ENCODE measurements around the gene LATS2.

LATS2 gene

GRCh38 chr13:21046203-21046602 is 15.2 kb downstream of the LATS2 start:
- no peak for DNase-seq

- no peak for DNase-seq
Measured at GRCh38 chr13:21045100-21045499, 16.3 kb downstream of the LATS2 start.

DNA sequence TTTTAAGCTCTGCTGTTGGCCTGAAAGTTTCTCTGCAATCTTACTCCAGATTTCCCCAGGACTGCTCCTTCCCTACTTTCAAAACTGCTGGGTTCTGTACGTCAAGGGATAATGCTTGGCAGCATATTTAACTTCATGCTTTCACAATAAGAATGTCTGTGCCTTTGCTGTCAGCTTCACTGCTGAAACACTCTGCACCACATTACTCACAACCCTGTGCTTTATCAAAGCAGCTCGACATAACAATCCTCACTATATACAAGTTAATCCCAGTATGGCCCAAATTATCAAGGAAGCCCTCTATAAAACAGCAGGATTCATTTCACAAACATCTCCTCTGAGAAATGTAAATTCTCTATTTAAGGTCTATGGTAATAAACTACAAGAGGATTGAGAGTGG is 17.5 kb downstream of the LATS2 start:
- DNase-seq = no peak

- no peak for DNase-seq
Measured at GRCh38 chr13:21040120-21040826, 21.1 kb downstream of the LATS2 start.

DNA sequence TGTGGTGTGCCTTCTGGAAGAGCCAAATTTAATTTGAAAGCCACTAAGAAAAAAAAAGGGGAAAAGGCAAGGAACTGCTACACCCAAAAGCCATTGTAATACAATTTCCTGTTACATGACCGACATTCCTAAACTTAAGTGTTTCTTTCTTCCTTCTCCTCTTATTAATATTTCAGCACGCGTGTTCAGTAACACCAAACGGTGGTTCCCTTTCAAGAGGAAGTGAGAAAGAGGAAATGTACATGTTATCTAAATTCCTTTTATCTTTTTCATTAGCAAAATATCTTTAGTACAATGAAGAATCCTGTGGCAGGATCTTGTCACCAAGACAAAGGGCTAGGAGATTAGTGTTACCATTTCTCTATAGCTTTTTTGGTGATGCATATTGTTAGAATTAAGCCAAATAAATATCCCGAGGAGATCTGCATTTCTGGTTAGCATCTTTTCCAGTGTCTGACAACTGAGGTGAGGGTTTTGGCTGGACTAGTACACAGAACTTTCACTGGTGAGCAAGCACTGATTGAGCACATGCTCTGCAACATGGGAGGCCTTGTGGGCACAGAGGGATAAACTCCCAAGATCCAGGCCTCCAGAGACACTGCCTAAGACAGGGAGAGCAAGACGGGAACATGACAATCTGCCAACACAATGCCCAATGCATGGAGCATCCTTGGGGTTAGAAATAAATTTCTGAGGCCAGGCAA is 22.1 kb downstream of the LATS2 start:
- DNase-seq = no peak

GRCh38 chr13:21037656-21038055 is 23.7 kb downstream of the LATS2 start:
- DNase-seq = no peak

DNA sequence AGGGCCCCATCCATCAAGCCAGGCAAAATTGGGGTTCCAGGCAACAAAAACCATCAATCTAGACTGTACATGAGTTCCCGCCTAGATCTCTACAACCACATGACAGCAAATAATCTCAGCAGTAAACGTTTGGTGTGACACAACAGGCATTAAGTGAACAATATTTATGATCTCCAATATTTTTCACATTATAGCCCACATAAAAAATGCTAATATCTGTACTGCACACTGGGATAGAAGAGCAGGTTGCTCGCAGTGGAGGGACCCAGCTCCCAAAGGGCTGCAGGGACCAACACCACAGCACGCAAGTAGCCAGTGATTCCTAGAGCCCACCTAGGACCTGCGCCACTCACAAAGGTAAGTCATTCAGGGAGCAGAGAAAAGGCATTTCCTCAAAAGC is 25.9 kb downstream of the LATS2 start:
- DNase-seq = no peak

DNA sequence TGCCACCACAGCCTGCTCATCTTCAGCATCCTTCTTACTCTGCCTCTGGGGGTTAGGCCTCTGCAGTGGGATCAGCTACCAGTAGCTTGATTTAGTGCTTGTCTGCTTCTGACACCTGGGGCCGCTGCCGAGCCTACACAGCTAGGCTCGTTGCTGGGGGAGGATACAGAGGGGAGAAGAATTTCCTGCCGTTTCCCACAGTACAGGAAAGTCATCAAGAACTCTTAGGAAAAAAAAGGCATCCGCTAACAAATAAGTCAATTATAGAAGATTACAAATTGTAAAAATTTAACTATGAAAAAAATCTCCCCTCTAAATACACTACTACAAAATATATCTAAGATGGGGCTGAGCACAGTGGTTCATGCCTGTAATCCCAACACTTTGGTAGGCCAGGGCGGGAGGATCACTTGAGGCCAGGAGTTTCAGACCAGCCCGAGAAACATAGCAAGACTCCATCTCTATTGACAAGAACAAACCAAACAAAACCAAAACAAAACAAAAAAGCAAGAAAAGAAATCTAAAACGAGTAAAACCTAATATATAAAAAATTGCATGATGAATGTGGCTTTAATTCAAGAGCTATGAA is 26.7 kb downstream of the LATS2 start:
- DNase-seq = no peak

- no peak for DNase-seq
Measured at GRCh38 chr13:21033856-21034602, 27.4 kb downstream of the LATS2 start.

DNA sequence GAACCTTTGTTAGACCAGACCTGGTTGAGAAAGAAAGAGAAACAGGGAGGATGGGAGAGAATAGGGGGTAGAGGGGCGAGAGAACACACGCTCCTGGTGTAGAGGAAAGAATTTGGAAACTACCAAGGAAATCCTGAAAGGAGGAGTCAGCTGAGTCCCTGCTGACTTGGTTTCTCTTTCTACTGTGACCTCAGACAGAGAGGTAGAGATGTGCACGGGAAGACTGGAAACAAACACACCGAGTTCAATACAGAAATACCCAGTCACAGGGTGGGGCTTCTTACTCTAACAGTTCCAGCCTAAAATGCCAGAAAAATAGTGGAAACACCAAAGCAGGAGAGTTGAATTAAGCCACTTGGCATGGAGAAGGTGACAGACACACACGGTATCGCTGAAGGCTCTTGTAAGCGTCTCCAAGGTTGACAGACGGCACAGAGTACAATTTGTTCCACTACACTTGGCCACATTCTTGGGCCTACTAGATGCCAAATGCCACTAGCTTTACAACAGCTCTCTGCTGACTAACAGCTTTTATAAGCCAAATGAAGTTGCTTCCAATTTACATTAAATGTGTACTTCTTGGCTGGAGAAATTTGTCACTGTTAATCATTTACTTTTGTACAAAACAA is 28.1 kb downstream of the LATS2 start:
- no peak for DNase-seq

DNA sequence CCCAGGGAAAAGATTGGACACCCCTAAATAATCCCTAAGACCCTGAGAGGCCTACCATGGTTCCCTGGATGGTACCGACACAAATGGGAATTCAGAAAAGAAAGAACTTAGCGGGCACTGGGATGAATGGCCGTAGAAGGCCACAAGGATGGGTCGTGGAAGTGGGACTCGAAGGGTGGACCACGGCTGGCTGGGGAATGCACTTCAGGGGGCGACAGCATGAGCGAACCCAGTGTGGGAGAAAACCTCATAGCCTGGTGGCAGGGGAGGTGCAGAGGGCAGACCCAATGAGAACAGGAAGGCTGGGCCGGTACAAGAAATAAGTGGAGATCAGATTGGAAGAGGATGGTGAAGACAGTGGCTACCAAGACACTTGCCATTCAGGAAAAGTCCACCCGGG is 28.7 kb downstream of the LATS2 start:
- DNase-seq = no peak

DNA sequence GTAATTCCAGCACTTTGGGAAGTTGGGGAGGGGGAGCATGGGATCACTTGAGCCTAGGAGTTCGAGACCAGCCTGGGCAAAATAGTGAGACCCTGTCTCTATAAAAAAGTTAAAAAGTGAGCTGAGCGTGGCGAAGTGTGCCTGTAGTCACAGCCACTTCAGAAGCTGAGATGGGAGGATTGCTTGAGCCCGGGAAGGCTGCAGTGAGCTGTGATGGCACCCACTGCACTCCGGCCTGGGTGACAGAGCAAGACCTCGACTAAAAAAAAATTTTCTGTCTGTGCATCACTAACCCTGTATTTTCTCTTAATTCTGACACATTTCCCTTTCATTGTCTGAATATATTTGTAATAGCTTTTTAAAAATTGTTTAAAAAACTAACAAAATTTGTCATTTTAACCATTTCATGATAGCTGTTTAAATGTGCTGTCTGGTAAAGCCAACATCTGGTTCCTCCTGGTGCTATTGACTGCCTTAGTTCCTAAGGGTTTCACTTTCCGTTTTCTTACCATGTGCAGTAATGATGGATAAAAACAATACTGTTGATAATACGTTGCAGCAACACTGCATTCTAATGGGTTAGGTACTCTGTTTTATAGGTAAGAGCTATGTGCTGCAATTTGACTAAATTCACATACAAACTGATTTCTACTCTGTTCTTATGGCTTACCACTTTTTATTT is 29.7 kb downstream of the LATS2 start:
- no peak for DNase-seq

GRCh38 chr13:21025539-21025938 is 35.8 kb downstream of the LATS2 start:
- DNase-seq = no peak

GRCh38 chr13:21022056-21022979 is 39.1 kb downstream of the LATS2 start:
- no peak for DNase-seq

GRCh38 chr13:21020581-21020980 is 40.8 kb downstream of the LATS2 start:
- no peak for DNase-seq

GRCh38 chr13:21020176-21020575 is 41.2 kb downstream of the LATS2 start:
- DNase-seq = no peak

DNA sequence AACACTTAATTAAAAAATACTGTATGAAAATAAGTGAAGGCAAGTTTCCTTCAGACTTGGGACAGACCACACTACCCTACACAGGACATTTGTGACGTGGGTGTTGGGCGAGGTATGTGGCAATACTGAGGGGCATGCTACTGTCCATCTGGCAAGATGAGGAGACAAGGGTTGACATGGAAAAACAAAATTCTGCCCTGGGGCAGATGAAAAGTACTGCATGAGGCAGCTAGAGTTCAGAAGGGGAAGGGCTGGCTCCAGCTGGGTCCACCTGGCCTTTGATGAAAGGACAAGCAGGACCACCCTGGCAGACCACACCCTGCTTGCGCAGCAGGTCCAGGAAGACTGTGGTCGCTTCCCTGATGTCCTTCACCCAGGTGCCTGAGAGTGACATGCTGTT is 43.2 kb downstream of the LATS2 start:
- no peak for DNase-seq

DNA sequence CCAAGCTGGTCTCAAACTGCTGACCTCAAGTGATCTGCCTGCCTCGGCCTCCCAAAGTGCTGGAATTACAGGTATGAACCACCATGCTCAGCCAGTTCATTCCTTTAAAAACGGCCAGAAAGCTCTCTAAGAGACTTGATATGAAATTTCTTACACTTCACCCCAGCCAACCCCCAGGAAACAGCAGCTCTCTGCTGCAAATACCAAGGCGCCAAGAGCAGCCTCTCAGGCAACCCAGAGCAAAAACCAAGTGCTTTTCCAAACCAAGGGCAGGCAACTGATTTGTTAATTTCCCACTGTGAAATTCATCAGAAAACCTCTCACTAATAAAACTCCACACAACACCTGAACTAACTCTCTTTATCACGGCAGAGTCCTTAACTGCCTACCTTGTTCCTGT is 44.9 kb downstream of the LATS2 start:
- no peak for DNase-seq

GRCh38 chr13:21015284-21015683 is 46.1 kb downstream of the LATS2 start:
- no peak for DNase-seq

- DNase-seq = no peak
Measured at GRCh38 chr13:21014502-21015170, 46.8 kb downstream of the LATS2 start.

- no peak for DNase-seq
Measured at GRCh38 chr13:21014139-21014501, 47.3 kb downstream of the LATS2 start.

All from GDM1 (cell line).